H1 (cell line): ENCODE measurements around the gene AOC1. TPM values are rescaled to one million over a fixed set of nuclear protein-coding genes. Genes with fewer than 3 reads are reported as not detected.

Source experiments
- CTCF ChIA-PET: fragments of 300-600 bp; sonication (Branson Sonifier 250); formaldehyde crosslinking; loops from one replicate; lab custom pipeline; 2021; ENCODE audit not compliant: partially characterized antibody; lab: Charles Lee
- POLR2A ChIA-PET: fragments of 300-600 bp; sonication (Branson Sonifier 250); formaldehyde crosslinking; loops from one replicate; lab custom pipeline; 2021; ENCODE audit warnings: inconsistent platforms; ENCODE audit not compliant: partially characterized antibody; lab: Charles Lee
- DNase-seq, 2 experiments: peaks; one replicate each; pipeline versions ENCODE4 v3.0.0 to v3.0.0-alpha.2; 2010 to 2022; ENCODE audit warnings: low spot score in 2 of 2, low read depth in 1 of 2, mixed read lengths in 1 of 2
- FAIRE-seq: peaks from 2 replicates; lab custom pipeline; 2011; peaks lifted over from hg19 to GRCh38; lab: Jason Lieb, UNC
- H2AFZ ChIP-seq: 2 replicates; pipeline ENCODE4 v1.8.1; 2012; ENCODE audit warnings: low read length, inconsistent platforms
- H2AK5ac ChIP-seq: 2 replicates; pipeline ENCODE4 v1.6.1; 2013; ENCODE audit warnings: low read depth, low read length
- H2BK120ac ChIP-seq: replicated peaks from 2 replicates; pipeline ENCODE3; 2013; ENCODE audit warnings: low read depth, low read length, inconsistent platforms
- H2BK12ac ChIP-seq: 2 replicates; pipeline ENCODE4 v1.6.1; 2013; ENCODE audit warnings: low read depth, low read length
- H2BK15ac ChIP-seq: 2 replicates; pipeline ENCODE4 v1.6.1; 2013; ENCODE audit warnings: low read length
- H2BK20ac ChIP-seq: 2 replicates; pipeline ENCODE4 v1.6.1; 2013; ENCODE audit warnings: low read length
- H2BK5ac ChIP-seq: 2 replicates; pipeline ENCODE4 v1.6.1; 2013; ENCODE audit warnings: low read depth, low read length
- H3K14ac ChIP-seq: 2 replicates; pipeline ENCODE4 v1.6.1; 2013; ENCODE audit warnings: inconsistent platforms; ENCODE audit not compliant: insufficient read length
- H3K18ac ChIP-seq: 2 replicates; pipeline ENCODE4 v1.6.1; 2013; ENCODE audit warnings: low read length; ENCODE audit errors: extremely low read depth
- H3K23ac ChIP-seq: 2 replicates; pipeline ENCODE4 v1.6.1; 2013; ENCODE audit warnings: inconsistent platforms; ENCODE audit not compliant: insufficient read length
- H3K23me2 ChIP-seq: 2 replicates; pipeline ENCODE4 v1.6.1; 2013; ENCODE audit warnings: low read depth, low read length
- H3K27ac ChIP-seq: 2 replicates; pipeline ENCODE4 v1.6.1; 2011; ENCODE audit warnings: low read depth, low read length, inconsistent platforms
- H3K27me3 ChIP-seq, 4 experiments: replicated peaks in 1 of 4; 1 replicate in 1 of 4; 2 replicates in 3 of 4; pipeline versions ENCODE4 v1.6.1 to v1.8.1; 2011 to 2013; ENCODE audit warnings: low read length in 3 of 4, mild to moderate bottlenecking in 3 of 4, inconsistent platforms in 2 of 4, mixed read lengths in 2 of 4, moderate library complexity in 1 of 4; ENCODE audit not compliant: control insufficient read depth in 3 of 4, insufficient read depth in 3 of 4; ENCODE audit errors: extremely low read depth in 1 of 4
- H3K36me3 ChIP-seq, 4 experiments: 2 replicates each; pipeline versions ENCODE4 v1.6.1 to v1.8.1; 2011 to 2013; ENCODE audit warnings: mild to moderate bottlenecking in 4 of 4, low read length in 3 of 4, moderate library complexity in 2 of 4, control low read depth in 1 of 4, inconsistent platforms in 1 of 4; ENCODE audit not compliant: insufficient read depth in 4 of 4, control insufficient read depth in 2 of 4
- H3K4ac ChIP-seq: replicated peaks from 2 replicates; pipeline ENCODE3; 2013; ENCODE audit warnings: low read length, low read depth, mixed read lengths, inconsistent platforms; ENCODE audit not compliant: insufficient read length
- H3K4me1 ChIP-seq, 4 experiments: replicated peaks in 1 of 4; 1 replicate in 1 of 4; 2 replicates in 3 of 4; pipeline versions ENCODE4 v1.6.1 to v1.8.1; 2011 to 2013; ENCODE audit warnings: low read length in 3 of 4, inconsistent platforms in 2 of 4, mixed read lengths in 1 of 4; ENCODE audit not compliant: insufficient read depth in 4 of 4, control insufficient read depth in 3 of 4
- H3K4me2 ChIP-seq, 2 experiments: 2 replicates each; pipeline versions ENCODE4 v1.6.1 to v1.8.1; 2011 to 2013; ENCODE audit warnings: low read depth in 2 of 2, low read length in 2 of 2, control low read depth in 1 of 2, inconsistent platforms in 1 of 2, mild to moderate bottlenecking in 1 of 2; ENCODE audit not compliant: insufficient read depth in 1 of 2
- H3K4me3 ChIP-seq, 4 experiments: fragments of 200-600, 300-600 bp in 1 of 4; sonication (generic), shearing (Covaris generic), sonication (Bioruptor Twin) in 1 of 4; 2 replicates each; pipeline versions ENCODE4 v1.5.1 to v1.8.1; 2011 to 2016; ENCODE audit warnings: low read length in 4 of 4, low read depth in 3 of 4, control low read depth in 2 of 4, inconsistent platforms in 2 of 4, mild to moderate bottlenecking in 2 of 4, mixed read lengths in 1 of 4, moderate library complexity in 1 of 4; ENCODE audit not compliant: insufficient read depth in 2 of 4; ENCODE audit errors: extremely low read depth in 1 of 4
- H3K56ac ChIP-seq: replicated peaks from 2 replicates; pipeline ENCODE3; 2013; ENCODE audit warnings: low read depth, mild to moderate bottlenecking, mixed read lengths, low read length, inconsistent platforms; ENCODE audit not compliant: insufficient read length
- H3K79me1 ChIP-seq: 2 replicates; pipeline ENCODE4 v1.6.1; 2013; ENCODE audit warnings: low read depth, low read length, control low read depth
- H3K79me2 ChIP-seq, 2 experiments: 2 replicates each; pipeline versions ENCODE4 v1.6.1 to v1.8.1; 2012 to 2013; ENCODE audit warnings: low read length in 2 of 2, mild to moderate bottlenecking in 2 of 2, inconsistent platforms in 1 of 2; ENCODE audit not compliant: insufficient read depth in 2 of 2, control insufficient read depth in 1 of 2
- H3K9ac ChIP-seq, 4 experiments: replicated peaks in 1 of 4; 1 replicate in 1 of 4; 2 replicates in 3 of 4; pipeline versions ENCODE4 v1.6.1 to v1.8.1; 2011 to 2013; ENCODE audit warnings: low read depth in 3 of 4, low read length in 3 of 4, control low read depth in 2 of 4, mild to moderate bottlenecking in 2 of 4, moderate library complexity in 2 of 4, inconsistent platforms in 1 of 4; ENCODE audit errors: extremely low read depth in 1 of 4
- H3K9me3 ChIP-seq, 2 experiments: 2 replicates each; pipeline versions ENCODE4 v1.6.1 to v1.8.1; 2012 to 2013; ENCODE audit warnings: mild to moderate bottlenecking in 2 of 2, moderate library complexity in 2 of 2, control low read depth in 1 of 2, inconsistent platforms in 1 of 2, low read depth in 1 of 2, low read length in 1 of 2, mixed read lengths in 1 of 2; ENCODE audit not compliant: insufficient read depth in 2 of 2
- H4K20me1 ChIP-seq, 2 experiments: replicated peaks in 1 of 2; 2 replicates each; pipeline versions ENCODE3 to v1.8.1; 2011 to 2013; ENCODE audit warnings: inconsistent platforms in 2 of 2, low read length in 2 of 2, mild to moderate bottlenecking in 1 of 2; ENCODE audit not compliant: insufficient read depth in 2 of 2, control insufficient read depth in 1 of 2
- H4K5ac ChIP-seq: 2 replicates; pipeline ENCODE4 v1.6.1; 2013; ENCODE audit warnings: low read length, low read depth, mixed read lengths, inconsistent platforms; ENCODE audit not compliant: insufficient read length
- H4K8ac ChIP-seq: 2 replicates; pipeline ENCODE4 v1.8.0; 2013; ENCODE audit warnings: mild to moderate bottlenecking, moderate library complexity, low read length, inconsistent platforms; ENCODE audit not compliant: insufficient read depth; ENCODE audit errors: extremely low read depth
- H4K91ac ChIP-seq: replicated peaks from 2 replicates; pipeline ENCODE3; 2013; ENCODE audit warnings: low read length, mixed read lengths, inconsistent platforms; ENCODE audit not compliant: insufficient read length
- BACH1 ChIP-seq: IDR thresholded peaks from 2 replicates; pipeline ENCODE4 v1.6.1; 2012; ENCODE audit warnings: low read length, improper control_type of control experiment
- BRCA1 ChIP-seq: IDR thresholded peaks from 2 replicates; pipeline ENCODE4 v1.6.1; 2012; ENCODE audit warnings: low read depth, low read length, improper control_type of control experiment
- CEBPB ChIP-seq: IDR thresholded peaks from 2 replicates; pipeline ENCODE4 v1.6.1; 2012; ENCODE audit warnings: low read depth, low read length
- CTBP2 ChIP-seq: IDR thresholded peaks from 2 replicates; pipeline ENCODE4 v1.7.0; 2011; ENCODE audit warnings: borderline replicate concordance, mild to moderate bottlenecking, moderate library complexity, mixed read lengths, low read length; ENCODE audit not compliant: insufficient read depth, insufficient read length
- EP300 ChIP-seq, 2 experiments: IDR thresholded peaks; 1 replicate in 1 of 2; 2 replicates in 1 of 2; pipeline ENCODE4 v1.6.1; 2011 to 2012; ENCODE audit warnings: low read depth in 2 of 2, low read length in 2 of 2, mild to moderate bottlenecking in 2 of 2, borderline replicate concordance in 1 of 2, inconsistent platforms in 1 of 2, moderate library complexity in 1 of 2
- GTF2F1 ChIP-seq: IDR thresholded peaks from 2 replicates; pipeline ENCODE4 v1.6.1; 2012; ENCODE audit warnings: low read depth, low read length, improper control_type of control experiment, borderline replicate concordance
- KDM1A ChIP-seq: fragments of 200-600, 300-600 bp; sonication (generic); IDR thresholded peaks from 2 replicates; pipeline ENCODE4 v1.7.1; 2016; ENCODE audit warnings: mild to moderate bottlenecking, low read length, borderline replicate concordance
- PHF8 ChIP-seq: fragments of 200-600 bp; sonication (generic); conservative IDR thresholded peaks from 2 replicates; pipeline ENCODE4 v1.7.1; 2012; ENCODE audit warnings: low read depth, mild to moderate bottlenecking, inconsistent platforms, low read length, moderate library complexity
- POLR2AphosphoS5 ChIP-seq: IDR thresholded peaks from 2 replicates; pipeline ENCODE4 v1.6.1; 2011; ENCODE audit warnings: low read depth, low read length
- RBBP5 ChIP-seq: IDR thresholded peaks from 2 replicates; pipeline ENCODE4 v1.7.1; 2012; ENCODE audit warnings: low read depth, mild to moderate bottlenecking, inconsistent platforms, low read length, moderate library complexity, borderline replicate concordance
- SP4 ChIP-seq: IDR thresholded peaks from 2 replicates; pipeline ENCODE4 v1.6.1; 2012; ENCODE audit warnings: low read length, inconsistent platforms
- SUZ12 ChIP-seq: fragments of 200-600 bp; sonication (generic); IDR thresholded peaks from 2 replicates; pipeline ENCODE4 v1.6.1; 2012; ENCODE audit warnings: mild to moderate bottlenecking, inconsistent platforms, low read length, moderate library complexity, mixed read lengths
- TBP ChIP-seq: IDR thresholded peaks from 2 replicates; pipeline ENCODE4 v1.6.1; 2011; ENCODE audit warnings: low read depth, low read length, improper control_type of control experiment
- YY1 ChIP-seq: IDR thresholded peaks from 2 replicates; pipeline ENCODE4 v1.6.1; 2011; ENCODE audit warnings: low read depth, mild to moderate bottlenecking, low read length
- polyA plus RNA-seq, 7 experiments: library from polyadenylated mRNA; depleted of rRNA in 3 of 7; stranded (reverse) in 5 of 7; unstranded in 2 of 7; fragments of >200 nt in 5 of 7; fragments of 200-250 nt in 2 of 7; gene quantifications; 1 replicate in 5 of 7; 2 replicates in 1 of 7; 4 replicates in 1 of 7; pipeline versions ENCODE4 v1.2.1 to v1.2.3, GENCODE V29; 2011 to 2013; ENCODE audit warnings: missing spikeins in 2 of 7, mixed read lengths in 2 of 7
- total RNA-seq: library from RNA; stranded (reverse); fragmentation: NEBNext Ultra II Directional; extraction: Animal tissue kit (Norgen Biotek cat#: 25700); gene quantifications from 2 replicates; pipeline ENCODE4 v1.2.1, GENCODE V29; 2021
- TF ChIP-seq, protein P1 (sequence below): IDR thresholded peaks from 2 replicates; pipeline ENCODE4 v1.6.1; 2012; ENCODE audit warnings: low read length, inconsistent platforms

Gene AOC1
- total and polyA plus RNA-seq, 2 of the 8 experiments (the other 6 are each of a cell fraction or from before 2014, with no cell fraction given) = 0.15 to 0.17 TPM

DNA sequence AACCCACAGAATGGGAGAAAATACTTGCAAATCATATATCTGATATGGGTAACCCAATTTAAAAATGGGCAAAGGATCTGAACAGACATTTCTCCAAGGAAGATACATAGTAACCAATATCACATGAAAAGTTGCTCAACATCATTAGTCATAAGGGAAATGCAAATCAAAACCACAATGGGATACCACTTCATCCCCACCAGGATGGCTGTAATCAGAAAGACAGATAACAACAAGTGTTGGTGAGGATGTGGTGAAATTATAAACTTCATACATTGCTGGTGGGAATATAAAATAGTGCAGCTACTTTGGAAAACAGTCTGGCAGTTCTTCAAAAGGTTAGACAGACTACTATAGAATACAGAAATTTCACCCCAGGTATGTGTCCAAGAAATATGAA lies 19.3 kb downstream of the AOC1 start:
- no peak overlapping the region for H2BK12ac ChIP-seq
- no peak overlapping the region for H3K23ac ChIP-seq
- H3K56ac ChIP-seq = no peak overlapping the region
- H2BK20ac ChIP-seq = no peak overlapping the region
- H2BK15ac ChIP-seq = no peak overlapping the region
- no peak overlapping the region for H3K4me3 ChIP-seq
- H2AFZ ChIP-seq = no peak overlapping the region
- H3K36me3 ChIP-seq = no peaks in the 10 kb centered on the region
- FAIRE-seq (no peak), DNase-seq (no peak)
- H3K23me2 ChIP-seq = no peaks in the 10 kb centered on the region; the same call in 1 of the 2 replicates
- H3K79me1 ChIP-seq = no peaks in the 10 kb centered on the region
- no peak overlapping the region for H2BK120ac ChIP-seq
- H3K4me1 ChIP-seq = no peaks in the 10 kb centered on the region
- ChIA-PET CTCF (interaction anchor here (0.6 kb wide), 1 partner anchor 516 kb away, joined by 3 read pairs; no protein-coding TSS in a partner anchor), POLR2A (no interaction called here)
- no peak overlapping the region for H3K9ac ChIP-seq
- no peaks in the 10 kb centered on the region for H3K27me3 ChIP-seq
- no peak overlapping the region for H3K18ac ChIP-seq
- H3K4ac ChIP-seq = no peak overlapping the region
- H4K91ac ChIP-seq = no peak overlapping the region
- H3K79me2 ChIP-seq = no peaks in the 10 kb centered on the region
- H4K5ac ChIP-seq = no peak overlapping the region
- H4K20me1 ChIP-seq = no peaks in the 10 kb centered on the region
- no peak overlapping the region for H2BK5ac ChIP-seq
- no peak overlapping the region for H3K27ac ChIP-seq
- H3K14ac ChIP-seq = no peak overlapping the region
- no peaks in the 10 kb centered on the region for H3K9me3 ChIP-seq
- no peak overlapping the region for H4K8ac ChIP-seq
- H2AK5ac ChIP-seq = no peak overlapping the region
- no peak overlapping the region for H3K4me2 ChIP-seq
- TF ChIP-seq TBP = no peak
- TF ChIP-seq KDM1A = no peak
- TF ChIP-seq BRCA1 = no peak
- no peak for TF ChIP-seq YY1
- no peak for TF ChIP-seq SUZ12
- TF ChIP-seq CTBP2 = no peak
- TF ChIP-seq, protein P1, sequence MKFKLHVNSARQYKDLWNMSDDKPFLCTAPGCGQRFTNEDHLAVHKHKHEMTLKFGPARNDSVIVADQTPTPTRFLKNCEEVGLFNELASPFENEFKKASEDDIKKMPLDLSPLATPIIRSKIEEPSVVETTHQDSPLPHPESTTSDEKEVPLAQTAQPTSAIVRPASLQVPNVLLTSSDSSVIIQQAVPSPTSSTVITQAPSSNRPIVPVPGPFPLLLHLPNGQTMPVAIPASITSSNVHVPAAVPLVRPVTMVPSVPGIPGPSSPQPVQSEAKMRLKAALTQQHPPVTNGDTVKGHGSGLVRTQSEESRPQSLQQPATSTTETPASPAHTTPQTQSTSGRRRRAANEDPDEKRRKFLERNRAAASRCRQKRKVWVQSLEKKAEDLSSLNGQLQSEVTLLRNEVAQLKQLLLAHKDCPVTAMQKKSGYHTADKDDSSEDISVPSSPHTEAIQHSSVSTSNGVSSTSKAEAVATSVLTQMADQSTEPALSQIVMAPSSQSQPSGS = no peak
- TF ChIP-seq EP300 (IDR thresholded peaks at IDR 0.05; ENCODE audit: borderline replicate concordance in 1 of 2, low read depth in 2 of 2, low read length in 2 of 2) = no peak
- TF ChIP-seq PHF8 = no peak
- TF ChIP-seq CEBPB = no peak
- TF ChIP-seq BACH1 = no peak
- no peak for TF ChIP-seq GTF2F1
- TF ChIP-seq SP4 = no peak
- no peak for TF ChIP-seq RBBP5
- TF ChIP-seq POLR2AphosphoS5 = no peak
